Measurements from ENCODE around the gene CHST4. TPM values are rescaled to one million over a fixed set of nuclear protein-coding genes. Genes with fewer than 3 reads are reported as not detected.

Gene CHST4
- 1 to 10 TPM in 8 of 9 donors, under 1 TPM in 1; 0.83 to 7.6 (median 2.5) TPM for total RNA-seq
- 1 to 10 TPM in 1 of 3 donors, under 1 TPM in 2; 0.47 to 1.9 (median 0.64) TPM for polyA plus RNA-seq
- long read RNA-seq, donor 1: 0 reads
- long read RNA-seq, donor 2: 0 reads
- long read RNA-seq, donor 3: 0 reads
- long read RNA-seq, donor 4, partial matches to known transcripts: 0 of 1 reads
- long read RNA-seq, donor 4, other reads (novel, unspliced or antisense): 0 of 1 reads
- long read RNA-seq, donor 5, partial matches to known transcripts: 0 of 3 reads
- long read RNA-seq, donor 5, other reads (novel, unspliced or antisense): 0 of 3 reads
- long read RNA-seq, donor 6, partial matches to known transcripts: 0 of 1 reads
- long read RNA-seq, donor 6, other reads (novel, unspliced or antisense): 0 of 1 reads
- long read RNA-seq, donor 7: 0 reads
- long read RNA-seq, donor 8: 0 reads
- long read RNA-seq, donor 9: 0 reads
- long read RNA-seq, donor 10: 0 reads

- Histone ChIP-seq H3K4me3 (peak within 1 kb of the TSS in 1 of 4 donors; percentile 28), H3K27ac (peak within 1 kb of the TSS in 3 of 5 donors; percentile 69 to 86 (median 71)), H3K9me3 (replicated peaks in 1 of 3) (no peaks in the 10 kb centered on the region), H3K36me3 (replicated peaks in 1 of 2) (no peaks in the 10 kb centered on the region), H3K27me3 (no peaks in the 10 kb centered on the region), H3K4me1 (replicated peaks in 1 of 2) (peaks cover 7 to 8% of the 10 kb centered on the region in 2 donors)
- intact Hi-C loops (cut with DNase I): no loop called here
- 4 to 10% (median 8%) methylated on average over 9 of the region's 9 CpGs for WGBS, 4 donors
- TF ChIP-seq CTCF (IDR thresholded peaks at IDR 0.05) (no peak), POLR2A (IDR thresholded peaks at IDR 0.05) (peak in 1 of 2 donors; percentile 71)
- peak; percentile 25 to 84 (median 74) for DNase-seq
Measured at GRCh38 chr16:71526111-71526631, at the start of gene CHST4. TSS of gene CHST4 (plus strand) at chr16:71526426. CDS start at chr16:71536678, 10,252 bp downstream.

GRCh38 chr16:71476457-71477124 lies 49.6 kb upstream of the CHST4 start:
- TF ChIP-seq CTCF (IDR thresholded peaks at IDR 0.05): no peak
- TF ChIP-seq POLR2A (IDR thresholded peaks at IDR 0.05): no peak
- 92 to 96% (median 95%) methylated on average over 4 of the region's 4 CpGs for WGBS, 4 donors
- Histone ChIP-seq H3K9me3 (replicated peaks in 1 of 3) (no peaks in the 10 kb centered on the region), H3K36me3 (replicated peaks in 1 of 2) (peaks cover 0 to 27% of the 10 kb centered on the region in 2 donors), H3K27ac (no peak overlapping the region), H3K4me3 (no peak overlapping the region), H3K4me1 (replicated peaks in 1 of 2) (no peaks in the 10 kb centered on the region), H3K27me3 (no peaks in the 10 kb centered on the region)
- intact Hi-C loops (cut with DNase I): no loop called here
- DNase-seq: no peak

- DNase-seq: peak in 5 of 7 donors; percentile 25 to 46 (median 30)
- H3K4me3 ChIP-seq: no peak overlapping the region
- H3K4me1 ChIP-seq (replicated peaks in 1 of 2): peaks cover 3 to 7% of the 10 kb centered on the region in 2 donors
- intact Hi-C loops (cut with DNase I): no loop called here
- no peak for TF ChIP-seq POLR2A (IDR thresholded peaks at IDR 0.05)
- peak in 5 of 6 experiments; percentile 20 to 45 (median 32) for TF ChIP-seq CTCF (IDR thresholded peaks at IDR 0.05)
- no peak overlapping the region for H3K27ac ChIP-seq
- 44 to 59% (median 53%) methylated on average over 3 of the region's 3 CpGs for WGBS, 4 donors
- peaks cover 0 to 27% of the 10 kb centered on the region in 2 donors for H3K36me3 ChIP-seq (replicated peaks in 1 of 2)
- H3K27me3 ChIP-seq: no peaks in the 10 kb centered on the region
- no peaks in the 10 kb centered on the region for H3K9me3 ChIP-seq (replicated peaks in 1 of 3)
Measured at GRCh38 chr16:71479420-71479819, 46.8 kb upstream of the CHST4 start.

- Histone ChIP-seq H3K4me3 (no peak overlapping the region), H3K27me3 (no peaks in the 10 kb centered on the region), H3K4me1 (replicated peaks in 1 of 2) (peaks cover 3 to 12% of the 10 kb centered on the region in 2 donors), H3K27ac (no peak overlapping the region), H3K9me3 (replicated peaks in 1 of 3) (no peaks in the 10 kb centered on the region), H3K36me3 (replicated peaks in 1 of 2) (peaks cover 0 to 21% of the 10 kb centered on the region in 2 donors)
- TF ChIP-seq CTCF (IDR thresholded peaks at IDR 0.05) (no peak), POLR2A (IDR thresholded peaks at IDR 0.05) (no peak)
- no peak for DNase-seq
- 92 to 95% (median 94%) methylated on average over 2 of the region's 2 CpGs for WGBS, 4 donors
- intact Hi-C loops (cut with DNase I): no loop called here
Measured at GRCh38 chr16:71480956-71481355, 45.3 kb upstream of the CHST4 start.
